HG02678 (cell line): ENCODE results near the gene RAD18.

ENCODE experiments used
- ATAC-seq: cut with Tn5 transposase; IDR thresholded peaks from one replicate; pipeline ENCODE4 v1.9.1; 2021; ENCODE audit warnings: mild to moderate bottlenecking, moderate library complexity; ENCODE audit not compliant: unreplicated experiment

The RAD18 gene

GRCh38 chr3:8963137-8963853 is at the start of gene RAD18:
Gene RAD18, minus strand, starts transcription at chr3:8963472. Its CDS starts 87 bp downstream, at chr3:8963385.
- ATAC-seq, result peak; percentile 94

- no peak for ATAC-seq
Measured at GRCh38 chr3:9012521-9012920, 49.2 kb upstream of the RAD18 start.

GRCh38 chr3:9009976-9010545 is 46.8 kb upstream of the RAD18 start:
- no peak for ATAC-seq

GRCh38 chr3:9008550-9009255 is 45.4 kb upstream of the RAD18 start:
- ATAC-seq, result no peak

GRCh38 chr3:9007928-9008327 is 44.7 kb upstream of the RAD18 start:
- no peak for ATAC-seq

DNA sequence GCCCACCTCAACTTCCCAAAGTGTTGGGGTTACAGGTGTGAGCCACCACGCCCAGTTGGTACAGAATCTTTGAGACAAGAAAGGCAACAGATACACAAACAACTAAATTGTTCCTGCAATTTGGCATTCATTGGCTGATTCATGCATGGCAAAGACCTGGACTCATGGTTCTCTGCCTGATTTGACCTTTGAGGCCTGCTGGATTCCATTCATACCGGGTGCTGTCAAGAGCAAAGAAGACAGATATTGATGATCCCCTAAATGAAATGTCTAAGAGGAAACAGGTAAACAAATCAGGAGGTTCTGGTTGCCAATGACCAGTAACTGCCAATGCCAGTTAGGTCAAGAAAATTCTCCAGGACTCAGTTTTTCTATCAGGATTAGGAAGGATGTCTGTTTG is 43.9 kb upstream of the RAD18 start:
- no peak for ATAC-seq

GRCh38 chr3:9000041-9000440 is 36.8 kb upstream of the RAD18 start:
- ATAC-seq, result no peak

- ATAC-seq, result no peak
Measured at GRCh38 chr3:8997151-8997550, 33.9 kb upstream of the RAD18 start.

GRCh38 chr3:8996681-8997121 is 33.4 kb upstream of the RAD18 start:
- no peak for ATAC-seq

DNA sequence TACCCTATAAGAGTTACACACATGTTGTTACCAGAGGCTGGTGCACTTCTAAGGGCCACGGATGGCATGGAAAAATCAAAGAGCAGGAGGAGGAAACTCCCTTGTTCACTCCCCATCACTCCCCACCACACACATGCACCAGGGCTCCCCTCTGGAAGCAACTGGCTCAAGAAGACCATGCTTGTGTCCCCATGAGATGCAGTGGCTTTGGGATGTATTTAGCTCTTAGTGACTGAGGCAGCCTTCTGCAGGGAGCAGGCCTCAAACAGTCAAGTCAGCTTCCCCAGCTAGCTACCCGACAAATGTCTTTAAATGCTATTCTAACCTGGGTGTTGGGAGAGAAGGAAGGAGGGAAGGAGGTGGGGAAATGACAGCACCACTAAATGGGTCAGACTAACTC is 32.9 kb upstream of the RAD18 start:
- no peak for ATAC-seq

- no peak for ATAC-seq
Measured at GRCh38 chr3:8994226-8994625, 31.0 kb upstream of the RAD18 start.

DNA sequence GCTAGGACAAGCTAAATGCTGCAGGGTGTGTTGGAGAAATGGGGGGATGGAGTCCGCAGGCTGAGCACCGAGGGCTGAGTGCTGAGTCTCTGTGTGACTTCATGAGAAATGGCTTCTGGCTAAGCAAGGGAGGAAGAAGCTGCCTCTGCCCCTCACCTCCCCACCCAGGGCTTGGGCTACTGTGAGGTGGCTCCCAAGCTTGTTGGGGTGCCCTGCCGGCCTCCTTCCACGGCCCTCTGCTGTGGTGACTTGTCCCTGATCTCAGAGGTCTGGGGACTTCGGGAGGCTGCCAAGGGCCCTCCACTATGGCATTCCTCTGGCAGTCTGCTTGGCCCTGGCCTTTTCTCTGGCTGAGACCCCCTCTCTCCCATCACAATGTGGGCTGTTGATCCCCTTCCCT is 30.1 kb upstream of the RAD18 start:
- ATAC-seq, result no peak

DNA sequence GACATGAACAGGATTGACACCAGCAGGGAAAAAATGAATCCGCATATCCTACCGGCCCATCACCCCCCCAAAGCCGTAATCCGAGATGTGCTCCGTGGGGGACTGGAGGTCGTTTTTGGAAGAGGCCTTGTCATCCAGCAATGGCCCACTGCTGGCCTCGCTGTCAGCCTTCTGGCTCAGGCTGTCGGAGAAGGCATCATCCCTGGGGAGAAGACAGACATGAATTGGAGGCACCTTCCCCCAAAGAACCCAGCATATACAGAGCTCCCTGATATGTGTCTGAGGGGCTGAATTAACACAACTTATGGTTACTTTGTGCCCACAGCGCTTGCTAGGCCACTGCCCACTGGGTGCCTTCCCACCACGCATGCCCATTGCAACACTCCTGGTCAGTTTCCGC is 29.6 kb upstream of the RAD18 start:
- no peak for ATAC-seq

DNA sequence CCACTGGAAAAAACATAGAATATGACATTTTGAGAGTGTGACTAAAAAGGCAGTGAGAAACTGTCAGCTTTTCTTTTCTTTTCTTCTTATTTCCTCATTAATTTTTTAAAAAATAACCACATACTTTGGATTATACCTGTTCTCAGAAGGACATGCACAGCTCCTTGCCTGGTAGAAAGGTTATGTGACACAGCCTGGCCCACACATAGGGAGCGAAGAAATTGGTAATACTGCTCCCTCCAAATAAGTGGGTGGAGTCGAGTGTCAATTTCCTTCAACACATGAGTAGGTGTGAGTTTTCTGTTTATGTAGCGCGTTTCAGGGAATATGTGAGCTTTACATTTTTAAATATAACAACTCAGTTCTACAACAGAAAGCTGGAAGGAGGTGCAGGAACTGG is 28.9 kb upstream of the RAD18 start:
- ATAC-seq, result no peak

DNA sequence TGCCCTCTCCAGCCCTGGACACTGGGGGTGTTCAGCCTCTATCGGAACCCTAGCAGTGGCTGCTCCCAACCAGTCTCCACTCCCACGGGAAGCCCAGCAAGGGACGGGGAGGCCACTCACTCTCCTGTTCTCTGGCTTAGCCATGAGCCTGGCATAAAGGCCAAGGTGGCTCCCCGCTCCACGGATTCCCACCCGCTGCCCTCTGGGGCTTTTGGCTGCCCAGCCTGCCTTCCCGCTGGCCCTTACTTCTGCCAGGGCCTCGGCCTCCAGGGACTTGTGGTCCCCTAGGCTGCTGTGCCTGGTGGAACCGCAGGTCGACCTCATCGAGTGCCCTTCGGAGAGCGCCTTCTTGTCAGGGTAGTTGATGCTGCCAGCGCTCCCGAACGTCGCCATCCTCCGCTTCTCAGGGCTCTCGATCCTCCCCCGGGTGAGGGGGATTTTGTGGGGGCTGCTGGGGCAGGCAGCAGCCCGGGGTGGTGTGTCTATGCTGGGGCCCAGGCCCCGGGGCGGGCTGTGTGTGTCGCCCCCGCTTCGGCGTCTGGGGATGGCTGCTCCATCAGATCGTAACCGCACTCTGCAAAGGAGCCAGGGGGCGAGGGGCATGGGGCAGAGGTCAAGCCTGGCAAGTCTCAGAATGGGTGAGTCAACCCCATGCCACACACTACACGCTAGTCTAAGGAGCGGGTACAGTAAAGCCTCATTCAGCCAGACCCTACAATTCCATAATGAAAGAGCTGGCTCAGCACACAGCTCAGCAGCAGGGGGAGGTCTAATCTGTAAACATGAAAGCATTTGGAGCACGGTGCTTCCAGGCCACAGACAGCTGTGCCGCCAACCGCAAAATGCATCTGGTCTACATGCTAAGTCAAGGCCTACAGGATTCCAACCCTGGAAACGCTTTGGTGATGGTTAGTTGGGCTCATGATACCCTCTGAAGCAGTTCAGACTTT is 27.3 kb upstream of the RAD18 start:
- no peak for ATAC-seq

DNA sequence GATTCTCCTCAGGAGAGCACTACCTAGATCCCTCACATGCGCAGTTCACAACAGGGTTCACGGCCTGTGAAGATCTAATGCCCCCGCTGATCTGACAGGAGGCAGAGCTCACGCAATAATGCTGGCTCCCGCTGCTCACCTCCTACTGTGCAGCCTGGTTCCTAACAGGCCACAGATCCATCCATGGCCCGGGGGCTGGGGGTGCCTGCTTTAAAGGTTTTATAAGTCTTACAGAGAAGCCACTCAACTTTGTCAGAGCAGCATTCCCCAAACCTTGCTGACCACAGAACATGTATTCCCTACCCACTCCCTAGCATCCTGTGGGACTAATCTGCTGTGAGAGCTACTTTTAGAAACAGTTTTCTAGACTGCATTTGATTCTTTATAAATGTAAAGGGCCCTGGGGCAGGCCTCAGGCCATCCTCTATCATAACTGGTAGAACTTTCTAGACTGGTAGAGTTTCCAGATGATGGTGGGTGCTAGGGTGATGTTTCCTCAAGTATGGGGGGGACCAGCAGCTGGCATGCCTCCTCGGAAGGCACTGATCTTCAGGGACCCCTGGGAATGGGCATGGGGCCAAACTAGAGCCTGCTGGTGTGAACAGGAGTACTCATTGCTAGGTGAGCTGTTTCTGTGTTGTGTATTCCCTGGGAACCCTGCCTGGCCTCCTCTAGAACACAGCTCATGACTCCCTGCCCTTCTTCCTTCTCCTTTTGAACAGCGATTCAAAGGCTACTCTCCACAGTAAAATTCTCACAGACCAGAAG is 25.7 kb upstream of the RAD18 start:
- ATAC-seq, result no peak

GRCh38 chr3:8988384-8988655 is 25.0 kb upstream of the RAD18 start:
- ATAC-seq, result no peak

DNA sequence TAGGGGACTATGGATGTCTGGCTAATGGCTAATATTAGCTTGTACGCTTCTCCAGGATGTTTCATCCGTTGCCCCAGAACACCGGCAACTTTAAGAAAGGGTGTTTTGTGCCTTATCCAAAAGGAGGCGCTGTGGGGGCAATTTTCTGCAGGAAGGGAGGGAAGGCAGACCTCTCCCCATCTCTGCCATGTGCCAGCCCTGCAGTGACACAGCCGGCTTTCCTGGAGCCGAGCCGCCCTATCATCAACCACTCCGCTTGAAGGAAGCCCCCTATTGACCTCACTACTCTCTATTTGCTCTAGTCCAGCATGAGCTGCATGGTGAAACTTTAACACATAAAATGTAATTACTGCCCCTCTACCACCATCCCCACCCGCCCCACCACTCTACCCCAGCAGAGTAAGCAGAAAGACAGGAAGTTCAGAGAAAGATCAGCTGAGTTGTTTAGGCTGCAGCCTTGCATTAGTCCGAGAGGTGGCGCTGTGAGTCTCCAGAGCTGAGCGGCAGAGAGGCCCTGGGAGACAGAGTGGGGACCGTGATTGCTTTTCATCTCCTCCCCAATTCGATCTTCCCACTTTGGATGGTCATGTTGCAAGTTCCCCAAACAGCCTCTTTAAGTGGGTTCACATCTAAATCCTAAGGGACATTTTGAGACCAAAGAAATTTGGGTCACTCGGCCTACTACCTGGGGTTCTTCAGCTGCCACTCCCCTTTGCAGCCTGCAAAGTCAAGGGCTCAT is 24.5 kb upstream of the RAD18 start:
- ATAC-seq, result peak; percentile 83

DNA sequence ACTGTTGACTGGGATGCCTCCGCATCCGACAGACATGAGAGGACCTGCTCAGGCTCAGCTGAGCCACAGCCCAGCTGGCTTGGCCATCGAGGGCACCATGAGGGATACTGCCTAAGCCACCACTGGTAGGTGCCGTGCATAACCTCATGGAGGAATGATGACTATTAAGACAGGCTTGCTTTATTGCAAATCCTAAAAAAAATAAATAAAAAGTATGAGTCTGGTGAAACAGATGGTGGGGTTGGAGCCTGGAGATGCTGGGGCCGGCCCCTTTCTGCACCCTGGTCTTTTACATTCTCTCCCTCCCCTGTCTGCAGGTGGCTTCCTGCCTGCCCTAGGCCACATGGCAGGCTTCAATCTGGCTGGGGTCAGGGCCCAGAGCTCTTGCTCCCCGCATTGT is 24.0 kb upstream of the RAD18 start:
- ATAC-seq, result no peak

DNA sequence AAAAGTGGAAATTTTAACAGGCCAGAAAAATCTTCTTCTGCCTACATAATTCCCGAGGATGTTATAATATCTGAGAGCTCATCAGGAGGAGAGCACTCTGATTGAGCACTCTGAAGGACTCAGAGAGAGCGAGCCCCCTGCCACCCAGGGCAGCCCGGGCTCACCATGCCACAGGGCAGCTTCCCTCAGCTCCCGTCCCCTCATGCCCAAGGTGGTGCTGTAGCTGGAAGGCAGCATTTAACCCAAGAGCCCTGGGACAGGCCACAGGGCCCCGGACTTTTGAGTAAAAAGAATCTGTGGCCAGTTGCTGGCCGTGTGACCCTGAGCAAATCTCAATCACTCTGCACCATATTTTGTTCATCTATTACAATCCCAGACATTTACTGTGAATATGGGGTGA is 23.5 kb upstream of the RAD18 start:
- no peak for ATAC-seq
